Fibroblast of mammary gland (primary cell): Measurements from ENCODE around the gene CNN1.
A peak's percentile ranks its signal among the peaks of the same experiment; 100 is the strongest.

Experiments
- DNase-seq: peaks from one replicate; pipeline ENCODE4 v3.0.0-alpha.2; 2010; ENCODE audit warnings: low read depth
- H3K4me3 ChIP-seq: 2 replicates; pipeline ENCODE4 v1.5.1; 2011; ENCODE audit warnings: low read depth, mild to moderate bottlenecking, low read length, moderate library complexity; ENCODE audit not compliant: control insufficient read depth
- CTCF ChIP-seq: conservative IDR thresholded peaks from 2 replicates; pipeline ENCODE4 v1.5.1; 2011; ENCODE audit warnings: low read depth, low read length, inconsistent platforms; ENCODE audit not compliant: control insufficient read depth, insufficient read depth

CNN1 gene

GRCh38 chr19:11506967-11507366 lies 31.7 kb upstream of the CNN1 start:
- no peak overlapping the region for H3K4me3 ChIP-seq
- TF ChIP-seq CTCF: no peak
- no peak for DNase-seq

GRCh38 chr19:11507370-11508078 lies 31.1 kb upstream of the CNN1 start:
- DNase-seq: no peak
- no peak for TF ChIP-seq CTCF
- no peak overlapping the region for H3K4me3 ChIP-seq

GRCh38 chr19:11510444-11510843 lies 28.2 kb upstream of the CNN1 start:
- DNase-seq: no peak
- no peak for TF ChIP-seq CTCF
- no peak overlapping the region for H3K4me3 ChIP-seq

- no peak for DNase-seq
- TF ChIP-seq CTCF: no peak
- no peak overlapping the region for H3K4me3 ChIP-seq
These were observed 24.7 kb upstream of the CNN1 start for GRCh38 chr19:11513946-11514345.

GRCh38 chr19:11519138-11519537 lies 19.5 kb upstream of the CNN1 start:
- no peak for DNase-seq
- no peak overlapping the region for H3K4me3 ChIP-seq
- no peak for TF ChIP-seq CTCF

GRCh38 chr19:11528551-11529341 lies 9.9 kb upstream of the CNN1 start, which contains the start of gene ECSIT:
Gene ECSIT, minus strand, starts transcription at chr19:11529134. Its CDS starts 9,964 bp downstream, at chr19:11519170.
- DNase-seq: peak; percentile 99
- peak within 1 kb of the TSS; percentile 93 for H3K4me3 ChIP-seq
- TF ChIP-seq CTCF: no peak
